ENCODE results near the gene PRRT4. TPM values are rescaled to one million over a fixed set of nuclear protein-coding genes. Genes with fewer than 3 reads are reported as not detected.

The PRRT4 gene
- total and polyA plus RNA-seq, 2 of the 4 experiments (the other 2 are of a cell fraction): not detected

GRCh38 chr7:128366300-128366699 is 4.8 kb upstream of the PRRT4 start:
- POLR2A ChIA-PET (ENCODE audit: unreplicated experiment): no interaction called here
- no peak overlapping the region for H3K4me3 ChIP-seq (ENCODE audit: insufficient read depth, low read depth, low read length)
- dilution Hi-C loops (cut with HindIII; ENCODE audit: low sequenced_read_pairs, unreplicated experiment): no loop called here
- H4K8ac ChIP-seq (ENCODE audit: low read depth in 2 of 2, low read length in 2 of 2): no peak overlapping the region
- H3K4me1 ChIP-seq (ENCODE audit: control insufficient read depth, insufficient read depth, low read length): no peaks in the 10 kb centered on the region
- intact Hi-C loops (cut with micrococcal nuclease): no loop called here
- H3K36me3 ChIP-seq (ENCODE audit: control insufficient read depth, insufficient read depth, low read length): no peaks in the 10 kb centered on the region
- H3K9ac ChIP-seq (ENCODE audit: low read depth, low read length): no peak overlapping the region
- in situ Hi-C loops (cut with MboI; ENCODE audit: low sequenced_read_pairs): no loop called here
- no TSS peak for BruUV-seq (replicated peaks)
- no peak overlapping the region for H2AK5ac ChIP-seq (ENCODE audit: low read depth, low read length)
- no peak overlapping the region for H3K4me2 ChIP-seq (ENCODE audit: low read depth, low read length)
- no peak overlapping the region for H3K56ac ChIP-seq (ENCODE audit: extremely low read depth, insufficient read depth, low read length)
- H4K5ac ChIP-seq (ENCODE audit: low read depth, low read length): no peak overlapping the region
- peaks cover 54% of the 10 kb centered on the region for H3K27me3 ChIP-seq (ENCODE audit: control insufficient read depth, insufficient read depth, low read length)
- H2BK5ac ChIP-seq (ENCODE audit: low read depth, low read length, poor library complexity, severe bottlenecking): no peak overlapping the region
- no peak overlapping the region for H3K18ac ChIP-seq (ENCODE audit: low read depth, low read length)
- no peak overlapping the region for H3K4ac ChIP-seq (ENCODE audit: low read depth, low read length)
- no peaks in the 10 kb centered on the region for H3K9me1 ChIP-seq (ENCODE audit: insufficient read depth, low read length)
- 0 out of 2 replicates have a peak, but pooled peaks cover 3% of the 10 kb centered on the region for H4K20me1 ChIP-seq (ENCODE audit: insufficient read depth, low read length)
- no peak overlapping the region for H4K91ac ChIP-seq (ENCODE audit: insufficient read depth, low read depth, low read length)
- H2AK9ac ChIP-seq (replicated peaks; ENCODE audit: low read depth, low read length, poor library complexity): no peak overlapping the region
- no peak overlapping the region for H2AFZ ChIP-seq (replicated peaks; ENCODE audit: low read length, poor library complexity)
- WGBS, 2 experiments (ENCODE audit: extremely low coverage in 2 of 2, insufficient read length in 1 of 2): 50% methylated on average over 1 of the region's 1 CpG; no CpG with 5 or more reads in 1 of the 2 experiments
- ATAC-seq (ENCODE audit: low read depth) (no peak), DNase-seq (no peak)
- no peak overlapping the region for H2BK120ac ChIP-seq (ENCODE audit: low read depth, low read length)
- H3K14ac ChIP-seq (replicated peaks; ENCODE audit: low read depth, low read length): no peak overlapping the region
- H2BK15ac ChIP-seq (ENCODE audit: low read depth, low read length): no peak overlapping the region
- H3K79me1 ChIP-seq (ENCODE audit: low read depth in 1 of 2, low read length in 2 of 2): no peaks in the 10 kb centered on the region
- no peaks in the 10 kb centered on the region for H3K9me3 ChIP-seq (ENCODE audit: control insufficient read depth, insufficient read depth, low read length)
- no peak overlapping the region for H3K27ac ChIP-seq (ENCODE audit: insufficient read depth, low read length)
- CTCF ChIA-PET: no interaction called here
- no peak overlapping the region for H2BK20ac ChIP-seq (ENCODE audit: low read depth, low read length)
- no peak overlapping the region for H3K23ac ChIP-seq (ENCODE audit: low read depth, low read length)
- TF ChIP-seq USF2 (IDR thresholded peaks at IDR 0.05; ENCODE audit: low read depth, low read length) (no peak), POLR2A (IDR thresholded peaks at IDR 0.05; ENCODE audit: low read depth, low read length) (no peak), MAFK (IDR thresholded peaks at IDR 0.05; ENCODE audit: low read depth, low read length) (no peak), MXI1 (IDR thresholded peaks at IDR 0.05; ENCODE audit: borderline replicate concordance, low read depth, low read length) (no peak), MAZ (IDR thresholded peaks at IDR 0.05; ENCODE audit: borderline replicate concordance, low read depth, low read length) (no peak), RFX5 (IDR thresholded peaks at IDR 0.05; ENCODE audit: low read depth, low read length) (no peak), FOS (IDR thresholded peaks at IDR 0.05; ENCODE audit: low read depth, low read length) (no peak), SMC3 (IDR thresholded peaks at IDR 0.05; ENCODE audit: low read depth, low read length) (no peak), CHD1 (IDR thresholded peaks at IDR 0.05; ENCODE audit: low read depth, low read length) (no peak), BHLHE40 (IDR thresholded peaks at IDR 0.05; ENCODE audit: low read depth, low read length) (no peak), RCOR1 (IDR thresholded peaks at IDR 0.05; ENCODE audit: insufficient replicate concordance, low read length) (no peak), CEBPB (IDR thresholded peaks at IDR 0.05; ENCODE audit: low read depth, low read length) (no peak), NFE2L2 (IDR thresholded peaks at IDR 0.05; ENCODE audit: low read depth, low read length) (no peak), RAD21 (IDR thresholded peaks at IDR 0.05; ENCODE audit: low read length) (no peak)
- TF ChIP-seq, protein P1, sequence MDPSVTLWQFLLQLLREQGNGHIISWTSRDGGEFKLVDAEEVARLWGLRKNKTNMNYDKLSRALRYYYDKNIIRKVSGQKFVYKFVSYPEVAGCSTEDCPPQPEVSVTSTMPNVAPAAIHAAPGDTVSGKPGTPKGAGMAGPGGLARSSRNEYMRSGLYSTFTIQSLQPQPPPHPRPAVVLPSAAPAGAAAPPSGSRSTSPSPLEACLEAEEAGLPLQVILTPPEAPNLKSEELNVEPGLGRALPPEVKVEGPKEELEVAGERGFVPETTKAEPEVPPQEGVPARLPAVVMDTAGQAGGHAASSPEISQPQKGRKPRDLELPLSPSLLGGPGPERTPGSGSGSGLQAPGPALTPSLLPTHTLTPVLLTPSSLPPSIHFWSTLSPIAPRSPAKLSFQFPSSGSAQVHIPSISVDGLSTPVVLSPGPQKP (IDR thresholded peaks at IDR 0.05; ENCODE audit: borderline replicate concordance, low read depth, low read length): no peak
- TF ChIP-seq, protein P2, sequence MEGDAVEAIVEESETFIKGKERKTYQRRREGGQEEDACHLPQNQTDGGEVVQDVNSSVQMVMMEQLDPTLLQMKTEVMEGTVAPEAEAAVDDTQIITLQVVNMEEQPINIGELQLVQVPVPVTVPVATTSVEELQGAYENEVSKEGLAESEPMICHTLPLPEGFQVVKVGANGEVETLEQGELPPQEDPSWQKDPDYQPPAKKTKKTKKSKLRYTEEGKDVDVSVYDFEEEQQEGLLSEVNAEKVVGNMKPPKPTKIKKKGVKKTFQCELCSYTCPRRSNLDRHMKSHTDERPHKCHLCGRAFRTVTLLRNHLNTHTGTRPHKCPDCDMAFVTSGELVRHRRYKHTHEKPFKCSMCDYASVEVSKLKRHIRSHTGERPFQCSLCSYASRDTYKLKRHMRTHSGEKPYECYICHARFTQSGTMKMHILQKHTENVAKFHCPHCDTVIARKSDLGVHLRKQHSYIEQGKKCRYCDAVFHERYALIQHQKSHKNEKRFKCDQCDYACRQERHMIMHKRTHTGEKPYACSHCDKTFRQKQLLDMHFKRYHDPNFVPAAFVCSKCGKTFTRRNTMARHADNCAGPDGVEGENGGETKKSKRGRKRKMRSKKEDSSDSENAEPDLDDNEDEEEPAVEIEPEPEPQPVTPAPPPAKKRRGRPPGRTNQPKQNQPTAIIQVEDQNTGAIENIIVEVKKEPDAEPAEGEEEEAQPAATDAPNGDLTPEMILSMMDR (conservative IDR thresholded peaks at IDR 0.05; ENCODE audit: low read depth, low read length): no peak

All from IMR-90 (cell line).